ENCODE results near the gene ANKRD17. TPM values are rescaled to one million over a fixed set of nuclear protein-coding genes. Genes with fewer than 3 reads are reported as not detected.

Gene ANKRD17
- total and polyA plus RNA-seq, 9 donors: 13.2 to 59.7 (median 49.3) TPM

DNA sequence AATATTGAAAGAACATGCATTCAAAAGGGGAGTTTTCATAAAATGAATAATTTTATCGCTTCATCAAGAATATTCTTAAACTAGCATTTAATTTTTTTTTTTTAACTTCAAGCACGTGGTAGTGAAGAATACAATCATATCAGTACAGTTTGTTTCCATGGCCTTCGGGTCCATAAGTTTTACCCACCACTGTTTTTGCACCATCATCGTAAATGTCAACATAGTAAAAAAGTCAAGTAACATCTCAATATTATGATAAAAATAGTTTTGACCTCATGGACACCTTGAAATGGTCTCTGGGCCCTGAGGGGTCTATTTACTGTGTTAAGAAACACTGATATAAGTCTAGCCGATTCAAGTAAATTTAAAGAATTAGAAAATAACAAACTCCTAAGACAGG lies 80.2 kb downstream of the ANKRD17 start:
- no peak overlapping the region for H3K27ac ChIP-seq
- H3K27me3 ChIP-seq: no peaks in the 10 kb centered on the region
- no peaks in the 10 kb centered on the region for H3K36me3 ChIP-seq
- WGBS, 3 donors: 79 to 86% (median 85%) methylated on average over 5 of the region's 5 CpGs
- intact Hi-C loops (cut with DNase I): no loop called here
- H3K9me3 ChIP-seq: no peaks in the 10 kb centered on the region
- peaks cover 1% of the 10 kb centered on the region for H3K4me1 ChIP-seq (ENCODE audit: insufficient read depth)
- no peak for DNase-seq
- H3K4me3 ChIP-seq: no peak overlapping the region
- TF ChIP-seq POLR2A (IDR thresholded peaks at IDR 0.05) (no peak), EP300 (IDR thresholded peaks at IDR 0.05) (no peak)
- TF ChIP-seq, protein P1, sequence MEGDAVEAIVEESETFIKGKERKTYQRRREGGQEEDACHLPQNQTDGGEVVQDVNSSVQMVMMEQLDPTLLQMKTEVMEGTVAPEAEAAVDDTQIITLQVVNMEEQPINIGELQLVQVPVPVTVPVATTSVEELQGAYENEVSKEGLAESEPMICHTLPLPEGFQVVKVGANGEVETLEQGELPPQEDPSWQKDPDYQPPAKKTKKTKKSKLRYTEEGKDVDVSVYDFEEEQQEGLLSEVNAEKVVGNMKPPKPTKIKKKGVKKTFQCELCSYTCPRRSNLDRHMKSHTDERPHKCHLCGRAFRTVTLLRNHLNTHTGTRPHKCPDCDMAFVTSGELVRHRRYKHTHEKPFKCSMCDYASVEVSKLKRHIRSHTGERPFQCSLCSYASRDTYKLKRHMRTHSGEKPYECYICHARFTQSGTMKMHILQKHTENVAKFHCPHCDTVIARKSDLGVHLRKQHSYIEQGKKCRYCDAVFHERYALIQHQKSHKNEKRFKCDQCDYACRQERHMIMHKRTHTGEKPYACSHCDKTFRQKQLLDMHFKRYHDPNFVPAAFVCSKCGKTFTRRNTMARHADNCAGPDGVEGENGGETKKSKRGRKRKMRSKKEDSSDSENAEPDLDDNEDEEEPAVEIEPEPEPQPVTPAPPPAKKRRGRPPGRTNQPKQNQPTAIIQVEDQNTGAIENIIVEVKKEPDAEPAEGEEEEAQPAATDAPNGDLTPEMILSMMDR (IDR thresholded peaks at IDR 0.05): no peak

DNA sequence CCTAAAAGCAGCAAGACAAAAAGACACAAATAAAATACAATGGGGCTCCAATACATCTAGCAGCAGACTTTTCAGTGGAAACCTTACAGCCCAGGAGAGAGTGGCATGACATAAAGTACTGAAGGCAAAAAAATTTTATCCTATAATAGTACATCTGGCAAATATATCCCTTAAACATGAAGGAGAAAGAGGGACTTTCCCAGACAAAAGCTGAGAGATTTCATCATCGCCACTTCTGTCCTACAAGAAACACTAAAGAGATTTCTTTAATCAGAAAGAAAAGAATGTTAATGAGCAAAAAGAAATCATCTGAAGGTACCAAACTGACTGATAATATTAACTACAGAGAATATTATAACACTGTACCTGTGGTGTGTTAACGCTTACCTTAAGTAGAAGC lies 86.4 kb downstream of the ANKRD17 start:
- WGBS, 3 donors: 97 to 100% (median 99%) methylated on average over 2 of the region's 2 CpGs
- no peaks in the 10 kb centered on the region for H3K36me3 ChIP-seq
- no peak for TF ChIP-seq POLR2A (IDR thresholded peaks at IDR 0.05)
- no peak for TF ChIP-seq EP300 (IDR thresholded peaks at IDR 0.05)
- TF ChIP-seq, protein P1 (IDR thresholded peaks at IDR 0.05): no peak

DNA sequence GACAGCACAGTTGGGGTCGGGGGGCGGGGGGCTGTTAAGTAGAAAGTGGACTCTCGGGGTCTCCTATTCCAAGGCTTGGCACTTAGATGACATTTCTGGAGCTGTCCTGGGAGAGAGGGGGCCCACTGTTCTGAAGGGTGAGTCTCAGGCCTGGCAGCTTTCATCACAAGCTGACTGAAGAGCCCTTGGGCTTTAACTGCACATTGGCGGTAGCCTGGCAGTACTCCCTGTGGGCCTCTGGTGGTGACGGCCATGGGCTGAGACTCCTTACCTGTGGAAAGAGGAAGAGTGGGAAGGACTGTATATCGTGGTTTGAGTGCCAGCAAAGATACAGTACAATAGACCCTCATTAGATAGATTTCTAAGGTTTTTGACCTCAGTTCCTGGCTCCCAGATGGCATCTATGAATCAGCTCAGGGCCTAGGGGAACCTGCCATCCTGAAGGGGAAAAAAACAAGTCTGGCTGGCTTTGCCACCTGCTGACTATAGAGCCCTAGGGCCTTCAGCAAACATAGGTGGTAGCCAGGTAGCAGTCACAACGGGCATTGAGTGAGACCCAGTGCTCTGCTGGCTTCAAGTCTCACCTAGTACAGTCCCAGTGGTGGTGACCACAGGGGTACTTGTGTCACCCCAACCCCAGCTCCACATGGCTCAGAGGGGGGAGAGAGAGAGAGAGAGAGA lies 87.9 kb downstream of the ANKRD17 start:
- 96 to 98% (median 97%) methylated on average over 7 of the region's 7 CpGs for WGBS, 3 donors
- no peak for DNase-seq
- Histone ChIP-seq H3K27ac (no peak overlapping the region), H3K4me3 (no peak overlapping the region), H3K9me3 (no peaks in the 10 kb centered on the region), H3K4me1 (ENCODE audit: insufficient read depth) (no peaks in the 10 kb centered on the region), H3K36me3 (no peaks in the 10 kb centered on the region), H3K27me3 (no peaks in the 10 kb centered on the region)
- no peak for TF ChIP-seq POLR2A (IDR thresholded peaks at IDR 0.05)
- TF ChIP-seq, protein P1 (IDR thresholded peaks at IDR 0.05): no peak
- no peak for TF ChIP-seq EP300 (IDR thresholded peaks at IDR 0.05)
- intact Hi-C loops (cut with DNase I): no loop called here

More for the DNA sequence above, 86.4 kb downstream of the ANKRD17 start:
- H3K4me1 ChIP-seq (ENCODE audit: insufficient read depth): no peaks in the 10 kb centered on the region
- H3K9me3 ChIP-seq: no peaks in the 10 kb centered on the region
- H3K27me3 ChIP-seq: no peaks in the 10 kb centered on the region
- no peak for DNase-seq
- no peak overlapping the region for H3K4me3 ChIP-seq
- no peak overlapping the region for H3K27ac ChIP-seq
- intact Hi-C loops (cut with DNase I): no loop called here

DNA sequence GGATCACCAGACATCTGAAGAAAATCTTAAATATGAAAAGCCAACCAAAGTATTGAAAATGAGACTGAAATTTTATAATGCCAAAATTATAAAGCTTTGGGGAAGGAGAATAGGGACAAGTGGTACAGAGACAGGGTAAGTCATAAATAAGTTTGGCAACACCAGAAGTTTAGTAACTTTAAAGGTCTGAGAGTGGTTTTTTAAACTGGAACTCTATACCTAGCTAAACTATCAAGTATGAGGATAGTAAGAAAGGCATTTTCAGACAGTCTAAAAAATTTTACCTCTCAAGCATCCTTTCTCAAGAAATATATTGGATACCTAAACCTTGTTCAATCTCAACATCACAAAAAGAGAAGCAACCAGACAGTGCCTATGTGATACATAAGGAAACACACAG lies 92.4 kb downstream of the ANKRD17 start:
- Histone ChIP-seq H3K27ac (no peak overlapping the region), H3K36me3 (no peaks in the 10 kb centered on the region), H3K9me3 (no peaks in the 10 kb centered on the region), H3K4me3 (no peak overlapping the region), H3K27me3 (no peaks in the 10 kb centered on the region), H3K4me1 (ENCODE audit: insufficient read depth) (no peaks in the 10 kb centered on the region)
- TF ChIP-seq EP300 (IDR thresholded peaks at IDR 0.05): no peak
- TF ChIP-seq, protein P1 (IDR thresholded peaks at IDR 0.05): no peak
- no peak for TF ChIP-seq POLR2A (IDR thresholded peaks at IDR 0.05)
- no peak for DNase-seq
- intact Hi-C loops (cut with DNase I): no loop called here
